T-helper 22 cell (primary cell): ENCODE data around the gene STXBP1.
"Not testable (repeated sequence)": the region's sequence is repeated elsewhere in the genome, so short reads cannot be mapped to it uniquely, and the experiment has no call there.

Experiments
- DNase-seq: peaks from one replicate; pipeline ENCODE4 v3.0.0-alpha.2; 2020; ENCODE audit warnings: low read depth

Gene STXBP1

DNA sequence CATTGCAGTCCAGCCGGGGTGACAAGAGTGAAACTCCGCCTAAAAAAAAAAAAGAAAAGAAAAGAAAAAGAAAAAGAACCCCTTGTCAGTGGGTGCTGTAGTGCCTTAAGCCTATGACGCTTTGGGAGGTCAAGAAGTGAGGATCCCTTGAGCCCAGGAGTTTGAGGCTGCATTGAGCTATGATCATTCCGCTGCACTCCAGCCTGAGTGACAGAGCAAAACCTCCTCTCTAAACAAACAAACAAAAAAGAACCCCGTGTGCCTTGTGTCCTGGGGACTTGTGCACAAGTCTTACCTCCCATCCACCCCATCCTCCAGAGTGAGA, 33.5 kb upstream of the STXBP1 start:
- DNase-seq, result no peak

DNA sequence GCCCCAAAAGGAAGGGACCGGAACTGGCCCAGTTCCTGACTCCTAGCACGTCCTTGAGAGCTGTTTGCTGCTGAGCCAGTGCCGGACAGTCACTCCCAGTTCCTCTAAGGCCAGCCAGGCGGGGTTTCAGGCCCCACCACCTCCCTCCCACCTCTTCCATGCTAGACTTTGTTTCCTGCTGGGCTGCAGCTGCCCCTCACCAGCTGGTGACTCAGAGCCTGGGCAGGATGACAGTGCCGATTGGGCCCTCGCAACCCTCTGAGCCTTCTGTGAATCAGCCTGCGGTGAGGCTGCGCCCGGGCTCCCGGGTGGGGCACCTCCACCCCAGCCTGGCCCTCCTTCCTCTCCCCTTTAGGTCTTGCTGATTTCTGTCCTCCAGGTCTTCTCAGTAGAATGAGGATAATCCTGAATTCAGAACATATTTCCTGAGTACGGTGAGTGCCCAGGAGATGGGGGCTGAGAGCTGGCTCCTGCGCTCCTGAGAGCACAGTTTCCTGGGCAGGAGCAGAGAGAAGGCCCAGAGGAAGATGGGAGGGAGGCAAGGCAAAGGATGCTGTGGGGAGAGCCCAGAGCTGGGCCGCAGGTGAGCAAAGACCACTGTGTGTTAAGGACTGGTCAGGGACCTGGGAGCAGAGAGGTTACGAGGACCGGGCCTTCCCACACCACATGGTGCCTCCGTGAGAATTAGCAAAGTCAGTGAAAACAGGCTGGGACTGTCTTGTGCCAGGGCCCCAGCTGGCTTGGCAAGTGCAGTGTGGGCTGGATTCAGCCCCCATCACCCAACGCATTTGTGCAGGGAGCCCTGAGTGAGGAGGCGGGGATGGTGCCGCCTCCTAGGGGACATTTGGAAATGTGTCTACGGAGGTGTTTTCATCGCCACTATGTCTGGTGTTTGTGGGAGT, 32.9 kb upstream of the STXBP1 start:
- peak; percentile 65 for DNase-seq

DNA sequence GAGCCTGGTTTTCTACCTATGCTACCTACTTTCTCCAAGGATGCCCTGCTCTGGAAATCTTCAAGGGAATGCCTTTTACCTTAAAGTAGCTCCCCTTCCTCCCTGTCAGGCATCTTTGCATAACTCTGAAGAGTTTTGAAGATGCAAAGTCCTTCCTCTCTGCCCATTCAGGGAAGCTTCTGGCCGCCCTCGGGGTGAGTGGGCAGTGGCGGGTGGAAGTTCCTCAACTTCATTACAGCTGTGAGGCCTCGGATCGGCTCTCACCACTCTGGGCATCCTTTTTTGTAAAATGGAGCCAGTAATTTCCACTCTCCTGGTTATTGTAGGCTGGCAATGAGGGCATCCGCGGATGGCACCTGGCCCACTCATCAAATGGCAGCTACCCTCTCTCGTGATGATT, 31.7 kb upstream of the STXBP1 start:
- DNase-seq, result no peak

DNA sequence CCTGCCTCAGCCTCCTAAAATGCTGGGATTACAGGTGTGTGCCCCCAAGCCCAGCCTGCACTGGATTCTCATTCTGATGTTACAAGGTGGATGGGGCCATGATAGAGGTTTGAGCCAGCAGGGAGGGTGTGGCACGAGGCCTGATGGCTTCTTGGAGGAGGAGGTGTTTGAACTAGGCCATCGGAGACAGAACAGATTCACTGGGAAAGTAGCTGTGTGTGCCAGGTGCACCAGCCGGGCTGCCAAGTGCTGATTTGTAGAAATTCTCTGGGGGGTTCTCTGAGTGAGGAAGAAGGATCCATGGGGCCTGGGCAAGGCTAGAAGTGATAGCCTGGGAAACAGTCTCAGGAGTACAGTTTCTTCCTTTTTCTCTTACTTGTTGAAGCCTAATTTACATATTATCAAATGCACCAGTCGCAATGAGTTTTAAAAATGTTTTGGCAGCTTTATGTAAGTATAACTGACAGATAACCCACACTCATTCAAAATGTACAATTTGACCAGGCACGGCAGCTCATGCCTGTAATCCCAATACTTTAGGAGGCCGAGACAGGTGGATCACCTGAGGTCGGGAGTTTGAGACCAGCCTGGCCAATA, 31.1 kb upstream of the STXBP1 start:
- no peak for DNase-seq

DNA sequence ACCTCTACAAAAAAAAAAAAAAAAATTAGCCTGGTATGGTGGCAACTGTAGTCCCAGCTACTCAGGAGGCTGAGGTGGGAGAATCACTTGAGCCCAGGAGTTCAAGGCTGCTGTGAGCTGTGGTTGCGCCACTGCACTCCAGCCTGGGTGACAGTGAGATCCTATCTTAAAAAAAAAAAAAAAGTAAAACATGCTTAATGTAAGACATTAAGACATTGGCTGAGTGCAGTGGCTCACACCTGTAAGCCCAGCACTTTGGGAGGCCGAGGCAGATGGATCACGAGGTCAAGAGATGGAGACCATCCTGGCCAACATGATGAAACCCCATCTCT, 27.6 kb upstream of the STXBP1 start:
- not testable (repeated sequence) for DNase-seq

DNA sequence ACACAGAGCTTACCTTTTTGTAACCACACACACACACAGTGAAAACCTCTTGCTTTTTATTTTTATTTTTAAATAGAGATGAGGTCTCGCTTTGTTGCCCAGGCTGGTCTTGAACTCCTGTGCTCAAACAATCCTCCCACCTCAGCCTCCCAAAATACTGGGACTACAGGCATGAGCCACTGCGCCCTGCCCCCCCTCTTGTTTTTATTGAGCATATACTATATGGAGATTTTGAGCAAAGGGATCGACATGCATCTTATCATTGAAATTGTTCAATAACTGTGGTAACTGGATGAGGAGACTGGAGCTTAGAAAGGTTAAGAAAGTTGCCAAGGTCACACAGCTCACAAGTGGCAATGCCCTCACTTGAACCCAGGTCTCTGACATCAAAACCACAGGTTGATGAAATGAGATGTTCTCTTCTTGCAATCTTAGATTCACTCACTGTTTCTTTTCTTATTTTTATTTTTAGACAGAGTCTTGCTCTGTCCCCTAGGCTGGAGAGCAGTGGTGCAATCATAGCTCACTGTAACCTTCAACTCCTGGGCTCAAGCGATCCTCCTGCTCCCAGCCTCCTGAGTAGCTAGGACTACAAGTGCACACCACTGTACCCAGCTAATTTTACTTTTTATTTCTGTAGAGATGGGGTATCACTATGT, 26.8 kb upstream of the STXBP1 start:
- no peak for DNase-seq

DNA sequence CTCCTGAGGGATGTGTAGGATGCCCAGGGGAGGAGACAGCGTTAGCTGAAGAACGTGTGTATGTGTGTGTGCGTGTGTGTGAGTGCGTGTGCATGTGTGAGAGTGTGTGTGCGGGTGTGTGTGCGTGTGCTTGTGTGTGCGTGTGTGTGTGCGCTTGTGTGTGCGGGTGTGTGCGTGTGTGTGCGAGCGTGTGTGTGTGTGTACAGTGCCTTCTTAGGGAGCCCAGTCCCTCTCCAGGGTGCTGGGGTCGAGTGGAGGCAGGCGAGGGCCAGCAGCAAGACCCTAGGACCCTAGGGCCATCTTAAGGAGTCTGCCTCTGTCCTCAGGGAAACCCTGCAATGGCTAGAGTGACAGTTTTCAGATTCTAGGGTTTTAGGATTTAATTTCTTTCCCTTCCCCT, 26.0 kb upstream of the STXBP1 start:
- no peak for DNase-seq

DNA sequence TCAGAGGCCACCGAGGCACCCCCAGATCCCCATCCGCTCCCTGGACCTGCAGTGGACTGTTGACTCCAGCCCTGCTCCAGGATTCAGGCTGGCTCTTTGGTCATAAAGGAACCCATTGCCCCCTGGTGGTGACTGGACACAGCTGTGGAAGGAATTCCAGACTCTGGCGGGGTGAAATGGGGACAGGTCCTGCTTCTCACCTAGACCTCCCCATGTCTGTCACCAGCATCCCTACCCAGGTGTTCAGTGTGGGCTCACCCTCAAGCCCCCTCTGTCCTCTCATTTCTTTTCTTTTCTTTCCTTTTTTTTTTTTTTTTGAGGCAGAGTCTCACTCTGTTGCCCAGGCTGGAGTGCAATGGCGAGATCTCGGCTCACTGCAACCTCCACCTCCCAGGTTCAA, 25.5 kb upstream of the STXBP1 start:
- DNase-seq, result peak; percentile 38

DNA sequence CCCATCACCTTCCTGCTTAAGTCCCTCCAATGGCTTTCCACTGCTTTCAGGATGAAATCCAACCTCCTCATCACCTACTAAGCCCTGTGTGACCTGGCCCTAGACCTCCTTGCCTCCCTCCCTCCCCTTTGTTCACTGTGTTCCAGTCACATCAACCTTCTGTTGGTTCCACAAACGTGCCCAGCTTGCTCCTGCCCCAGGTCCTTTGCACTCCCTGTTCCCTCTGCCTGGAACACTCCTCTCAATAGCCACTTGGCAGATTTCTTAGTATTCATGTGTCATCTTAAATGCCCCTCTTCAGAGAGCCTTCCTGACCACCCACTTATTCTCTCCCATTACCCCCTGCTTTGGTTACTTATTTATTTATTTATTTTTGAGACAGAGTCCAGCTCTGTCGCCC, 24.1 kb upstream of the STXBP1 start:
- DNase-seq, result no peak

DNA sequence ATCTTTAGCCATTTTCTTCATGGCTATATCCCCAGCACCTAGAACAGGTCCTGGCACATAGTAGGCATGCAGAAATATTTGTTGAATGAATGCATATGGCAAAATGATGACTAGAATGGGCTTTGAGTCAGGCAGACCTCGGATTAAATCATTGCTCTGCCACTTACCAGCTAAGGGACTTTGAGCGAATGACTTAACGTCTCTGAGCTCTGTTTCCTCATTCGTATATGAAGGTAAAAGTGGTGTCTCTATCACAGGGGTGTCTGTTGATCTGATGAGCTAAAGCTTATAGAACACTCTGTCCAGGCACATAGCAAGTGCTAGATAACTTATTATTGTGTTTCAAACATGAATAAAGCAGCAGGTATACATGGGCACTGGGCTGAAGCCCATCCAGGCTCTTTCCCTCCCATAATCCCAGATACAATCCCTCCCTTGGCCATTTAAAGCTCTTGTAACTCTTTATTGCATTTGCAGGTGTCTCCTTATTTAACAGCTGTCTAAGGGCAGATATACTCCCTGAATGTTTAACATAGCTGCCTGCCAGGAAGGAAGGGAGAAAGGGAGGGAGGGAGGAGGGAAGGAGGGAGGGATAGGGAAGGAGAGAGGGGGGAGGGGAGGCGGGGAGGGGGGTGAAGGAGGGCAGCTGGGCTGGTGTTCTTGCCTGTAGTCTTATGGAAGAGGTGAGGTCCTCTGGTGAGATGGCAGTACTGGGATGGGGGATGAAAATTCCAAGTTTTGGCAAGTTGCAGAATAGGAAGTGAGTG, 23.2 kb upstream of the STXBP1 start:
- no peak for DNase-seq

DNA sequence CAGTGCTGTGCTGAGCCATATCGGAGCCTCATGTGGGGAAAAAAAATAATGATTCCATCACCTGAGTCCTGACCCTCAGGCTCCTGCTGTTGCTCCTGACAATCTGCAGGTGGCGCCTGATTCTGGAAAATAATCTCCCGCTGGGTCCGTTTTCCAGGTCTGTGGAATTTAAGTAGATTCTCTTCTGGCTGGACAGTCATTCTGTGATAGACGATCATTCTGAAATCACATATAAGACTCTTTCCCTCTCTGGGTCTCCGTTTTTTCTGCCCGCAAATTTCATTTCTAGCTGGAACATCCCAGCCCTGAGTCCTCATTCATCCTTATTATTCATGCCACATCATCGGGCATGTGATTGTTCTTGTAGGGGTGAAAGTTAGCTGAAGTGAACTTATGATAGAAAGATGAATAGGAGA, 22.1 kb upstream of the STXBP1 start:
- no peak for DNase-seq

DNA sequence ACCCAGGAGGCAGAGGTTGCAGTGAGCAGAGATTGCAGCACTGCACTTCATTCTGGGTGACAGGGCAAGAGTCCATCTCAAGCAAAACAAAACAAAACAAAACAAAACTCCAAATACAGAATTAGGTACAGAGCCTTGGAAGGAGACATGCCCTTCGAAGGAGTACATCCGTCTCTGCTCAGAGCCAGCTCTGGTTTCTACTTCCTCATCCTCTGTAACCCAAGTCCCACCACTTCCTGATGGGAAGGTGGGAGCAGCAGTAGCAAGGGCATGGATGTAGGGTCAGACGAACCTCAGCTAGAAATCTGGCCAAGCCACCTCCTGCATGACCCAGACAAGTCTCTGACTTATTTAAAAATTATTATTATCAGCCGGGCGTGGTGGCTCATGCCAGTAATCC, 16.5 kb upstream of the STXBP1 start:
- no peak for DNase-seq

DNA sequence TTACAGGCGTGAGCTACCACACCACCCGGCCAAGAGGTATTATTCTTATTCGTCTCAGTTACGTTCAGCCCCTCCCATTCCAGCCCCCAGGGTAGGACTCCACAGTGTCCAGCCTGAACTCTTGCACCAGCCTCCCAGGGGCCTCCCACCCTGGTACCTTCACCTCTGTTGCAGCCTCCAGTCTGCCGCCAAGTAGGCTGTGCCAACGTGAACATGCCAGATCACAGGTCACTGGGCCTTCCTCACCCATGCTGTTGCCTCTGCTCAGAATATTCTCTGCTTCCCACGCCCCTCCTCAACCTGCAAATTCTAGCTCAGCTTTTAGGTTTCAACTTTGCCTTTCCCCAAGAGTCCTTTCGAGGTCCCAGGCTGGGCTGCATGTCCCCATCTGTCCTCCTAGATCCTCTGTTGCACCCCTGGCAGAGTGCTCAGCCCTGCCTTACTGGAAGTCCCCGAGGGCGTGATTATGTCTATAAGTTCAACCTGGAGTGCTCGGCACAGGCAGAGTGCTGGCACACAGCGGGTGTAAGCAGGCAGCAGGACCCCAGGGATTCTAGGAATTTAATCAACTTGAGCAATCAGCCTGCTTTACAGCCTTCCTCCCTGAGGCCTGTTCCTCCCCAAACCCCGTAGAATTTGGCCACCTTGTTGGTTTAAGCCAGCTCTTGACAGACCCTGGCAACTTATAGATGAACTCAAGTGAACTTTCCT, 13.1 kb upstream of the STXBP1 start:
- no peak for DNase-seq

DNA sequence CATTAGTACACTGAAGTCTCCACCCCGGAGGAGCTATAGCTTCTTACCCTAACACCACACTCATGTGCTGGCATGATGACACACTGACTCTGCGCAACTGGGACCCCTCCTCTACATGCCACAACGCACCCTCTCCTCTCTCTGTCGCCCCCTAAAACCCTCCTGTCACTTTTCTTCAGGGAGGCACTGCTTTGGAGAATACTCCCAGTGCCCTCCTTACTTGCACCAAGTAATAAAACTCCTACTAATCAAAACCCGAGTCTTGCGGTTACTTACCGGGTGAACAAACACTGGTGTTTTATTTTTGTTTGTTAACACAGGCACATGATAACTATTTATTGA, 12.6 kb upstream of the STXBP1 start:
- DNase-seq, result no peak

DNA sequence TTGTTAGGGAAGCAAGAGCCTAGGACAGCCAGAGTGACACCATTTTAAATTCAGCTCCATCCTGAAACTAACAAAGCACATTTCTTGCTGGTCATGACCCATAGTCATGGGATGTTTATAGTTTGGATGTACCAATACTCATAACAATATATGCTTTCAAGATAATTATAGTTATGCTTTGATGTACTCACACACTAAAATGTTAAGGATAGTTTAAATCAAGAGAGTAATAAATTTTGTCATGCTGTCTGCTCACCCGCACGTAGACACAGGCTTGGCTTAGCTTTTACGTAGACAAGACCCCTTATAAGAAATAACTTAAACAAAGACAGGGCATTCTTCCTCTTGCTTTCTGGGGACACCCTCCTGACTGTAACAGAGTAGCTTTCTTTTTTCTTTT, 8.9 kb upstream of the STXBP1 start:
- DNase-seq, result no peak

DNA sequence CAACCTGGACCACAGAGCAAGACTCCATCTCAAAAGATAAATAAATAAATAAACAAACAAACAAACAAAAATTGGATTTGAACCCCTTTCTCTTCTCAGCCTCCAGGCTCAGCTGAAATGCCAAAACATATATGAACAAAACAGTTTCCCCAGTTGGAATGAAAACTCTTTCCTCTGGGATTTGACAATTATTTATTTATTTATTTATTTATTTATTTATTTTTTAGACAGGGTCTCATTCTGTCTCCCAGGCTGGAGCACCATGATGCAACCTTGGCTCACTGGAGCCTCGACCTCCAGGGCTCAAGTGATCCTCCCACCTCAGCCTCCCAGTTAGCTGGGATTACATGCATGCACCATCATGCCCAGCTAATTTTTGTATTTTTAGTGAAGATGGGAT, 6.0 kb upstream of the STXBP1 start:
- DNase-seq, result no peak

DNA sequence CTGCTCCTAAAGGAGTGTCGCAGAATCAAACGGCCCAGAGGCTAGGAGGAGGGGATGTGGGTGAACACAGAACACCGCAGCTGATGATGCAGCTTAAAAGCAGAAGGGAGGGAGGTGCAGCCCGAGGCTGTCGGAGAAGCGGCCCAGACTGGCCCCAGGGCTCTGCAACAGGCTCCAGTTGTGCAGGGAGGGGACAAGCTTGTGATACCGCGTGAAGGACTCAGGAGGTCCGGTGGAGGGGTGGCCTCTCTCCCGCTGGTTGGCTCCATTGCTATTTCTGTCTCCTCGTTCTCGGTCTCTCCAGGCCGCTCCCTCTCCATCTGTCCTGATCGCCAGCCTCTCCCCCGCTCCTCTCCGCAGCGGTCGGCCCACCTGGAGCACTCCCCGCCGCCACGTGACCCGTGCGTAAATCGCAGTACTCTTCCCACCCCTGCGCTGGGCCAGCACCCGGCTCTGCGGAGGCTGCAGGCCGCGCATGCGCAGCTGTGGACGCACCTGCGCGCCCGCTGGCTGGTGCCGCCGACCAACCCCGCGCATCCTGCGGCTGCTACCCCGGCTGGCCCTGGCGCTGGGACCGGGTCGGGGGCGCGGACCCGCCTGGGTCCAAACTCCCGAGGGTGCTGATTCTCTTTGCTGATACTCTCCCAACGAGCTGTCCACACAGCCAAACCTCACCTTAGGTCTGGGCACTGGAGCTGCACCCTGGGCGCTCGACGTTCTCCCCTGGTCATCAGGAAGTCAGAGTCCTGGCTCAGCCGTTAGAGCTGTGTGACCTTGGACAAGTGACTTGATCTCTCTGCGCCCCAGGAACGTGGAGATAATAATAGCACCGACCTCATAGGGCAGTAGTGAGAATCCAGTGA, 3.7 kb upstream of the STXBP1 start:
- peak; percentile 68 for DNase-seq

DNA sequence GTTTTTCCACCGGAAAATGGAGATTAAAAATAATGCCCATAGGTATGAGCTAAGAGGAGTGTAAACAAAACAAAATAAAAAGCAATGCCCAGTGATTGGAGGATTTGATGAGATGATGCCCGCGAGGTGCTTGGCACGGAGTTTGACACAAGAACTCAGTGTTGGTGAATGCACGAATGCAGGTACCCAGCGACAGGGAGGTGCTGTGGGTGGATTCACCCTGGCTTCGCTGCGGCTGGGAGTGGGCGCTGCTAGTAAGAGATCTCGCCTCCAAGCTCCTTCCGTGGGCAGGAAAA, 526 bp upstream of the STXBP1 start:
- DNase-seq, result no peak

DNA sequence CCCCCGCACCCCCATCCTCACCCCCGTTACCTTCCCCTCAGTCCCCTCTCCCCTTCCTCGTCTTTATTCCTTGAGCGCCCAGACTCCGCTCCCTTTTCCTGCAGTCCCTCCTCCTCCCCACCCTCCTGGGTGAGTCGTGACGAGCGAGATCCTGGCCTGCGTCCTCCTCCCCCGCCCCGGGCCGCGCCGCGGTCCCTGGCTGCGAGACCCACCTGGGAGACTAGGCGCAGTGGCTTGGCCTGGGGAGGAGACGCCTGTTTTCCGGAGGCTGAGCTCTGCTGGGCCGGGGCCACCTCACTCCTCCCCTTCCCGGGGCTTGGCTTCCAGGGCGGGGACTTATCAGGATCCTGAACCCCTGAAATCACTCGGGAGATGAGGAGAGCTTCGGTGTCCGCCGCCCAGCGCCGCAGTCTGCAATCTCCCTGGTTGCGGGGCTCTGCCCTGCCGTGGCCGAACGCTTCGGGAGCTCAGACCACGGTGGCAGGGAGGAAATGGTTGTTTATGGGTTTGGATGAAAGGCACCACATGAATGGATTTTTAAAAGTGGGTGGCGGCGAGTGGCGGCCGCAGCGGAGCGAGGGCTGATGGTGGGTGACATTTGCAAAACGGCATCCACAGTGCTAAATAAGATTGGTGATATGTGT, 984 bp downstream of the STXBP1 start:
- DNase-seq, result peak; percentile 9

DNA sequence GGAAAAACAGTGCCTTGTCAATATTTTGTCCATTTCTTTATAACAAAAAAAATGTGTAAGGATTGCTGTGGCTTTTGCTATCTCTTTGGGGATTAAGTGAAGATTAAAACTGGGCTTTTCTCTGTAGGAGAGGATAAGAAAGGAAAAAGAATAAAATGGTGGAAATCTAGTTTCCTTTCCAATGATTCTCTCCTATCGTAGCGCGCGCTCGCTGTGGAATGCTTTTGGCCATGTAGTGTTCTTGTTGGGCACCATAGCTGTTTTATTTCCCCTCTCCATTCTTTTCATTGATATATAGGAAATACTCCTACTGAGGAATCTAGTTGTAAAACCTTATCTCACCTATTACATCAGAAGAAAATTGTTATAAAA, 1.5 kb downstream of the STXBP1 start:
- DNase-seq, result no peak

DNA sequence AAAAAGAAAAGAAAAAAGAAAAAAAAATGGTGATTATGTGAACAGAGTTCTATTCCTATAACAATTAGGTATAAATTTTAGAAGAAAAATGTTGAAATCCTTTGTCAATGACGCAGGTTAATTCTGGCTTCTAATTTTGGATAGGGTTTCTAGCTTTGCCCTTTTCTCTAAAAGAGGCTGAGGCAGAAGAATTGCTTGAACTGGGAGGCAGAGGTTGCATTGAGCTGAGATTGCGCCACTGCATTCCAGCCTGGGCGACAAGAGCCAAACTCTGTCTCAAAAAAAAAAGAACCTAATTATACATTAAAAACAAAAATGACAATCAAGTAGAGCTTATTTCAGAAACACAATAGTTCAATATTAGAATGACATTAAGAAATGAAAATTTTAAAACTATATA, 2.9 kb downstream of the STXBP1 start:
- DNase-seq, result no peak
